Measurements from ENCODE around the gene KCNC3. TPM values are rescaled to one million over a fixed set of nuclear protein-coding genes. Genes with fewer than 3 reads are reported as not detected.

KCNC3 gene
- total RNA-seq, 1 experiment from 2014 or later = not detected

DNA sequence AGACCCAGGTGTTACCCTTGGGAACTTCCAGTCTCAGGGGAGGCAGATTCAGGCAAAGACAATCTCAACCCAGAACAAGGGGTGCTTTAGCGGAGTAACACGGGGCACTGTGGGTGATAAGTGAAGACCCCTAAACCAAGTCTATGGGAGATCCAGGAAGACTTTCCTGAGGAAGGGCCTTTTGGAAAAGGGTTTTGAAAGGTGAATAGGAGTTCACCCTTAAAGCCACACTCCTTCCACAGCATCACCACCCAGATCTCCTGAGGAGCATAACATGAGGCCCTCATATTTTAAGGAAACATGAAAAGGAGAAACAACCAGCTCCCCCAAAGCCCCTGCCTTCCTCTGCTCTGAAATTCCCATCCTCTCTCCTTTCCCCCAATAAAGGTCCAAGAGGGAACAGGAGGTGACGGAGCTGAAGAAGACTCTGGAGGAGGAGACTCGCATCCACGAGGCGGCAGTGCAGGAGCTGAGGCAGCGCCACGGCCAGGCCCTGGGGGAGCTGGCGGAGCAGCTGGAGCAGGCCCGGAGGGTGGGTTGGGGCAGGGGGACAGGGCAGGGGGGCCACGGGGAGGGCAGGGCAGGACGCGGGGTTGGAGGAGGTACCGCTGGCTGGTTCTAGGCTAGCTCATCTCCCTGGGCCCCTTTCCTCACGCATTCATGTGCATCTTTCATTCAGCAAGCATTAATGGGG lies 52.7 kb downstream of the KCNC3 start:
- no peak for DNase-seq (ENCODE audit: low spot score)

DNA sequence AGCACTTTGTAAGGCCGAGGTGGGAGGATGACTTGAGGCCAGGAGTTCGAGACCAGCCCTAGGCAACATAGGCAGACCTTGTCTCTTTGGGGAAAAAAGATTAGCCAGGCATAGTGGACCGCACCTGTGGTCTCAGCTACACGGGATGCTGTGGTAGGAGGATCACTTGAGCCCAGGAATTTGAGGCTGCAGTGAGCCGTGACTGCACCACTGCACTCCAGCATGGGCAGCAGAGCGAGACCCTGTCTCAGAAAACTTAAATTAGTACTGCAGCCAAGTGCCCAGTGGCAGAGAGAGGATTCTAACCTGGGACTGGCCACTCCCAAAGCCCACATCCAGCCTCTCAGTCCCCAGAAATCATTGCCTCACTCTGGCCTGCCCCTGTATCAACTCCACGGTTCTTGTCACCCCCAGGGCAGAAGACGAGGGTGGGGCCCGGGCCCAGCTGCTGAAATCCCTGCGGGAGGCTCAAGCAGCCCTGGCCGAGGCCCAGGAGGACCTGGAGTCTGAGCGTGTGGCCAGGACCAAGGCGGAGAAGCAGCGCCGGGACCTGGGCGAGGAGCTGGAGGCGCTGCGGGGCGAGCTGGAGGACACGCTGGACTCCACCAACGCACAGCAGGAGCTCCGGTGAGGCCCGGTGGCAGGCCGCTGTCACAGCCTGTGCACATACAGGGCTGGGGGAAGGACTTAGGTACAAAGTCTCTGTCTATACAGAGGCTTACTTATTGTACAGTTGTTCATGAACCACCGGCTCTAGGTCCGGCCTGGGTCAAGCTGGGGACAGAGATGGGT lies 53.4 kb downstream of the KCNC3 start:
- no peak for DNase-seq (ENCODE audit: low spot score)

- no peak for DNase-seq (ENCODE audit: low spot score)
These were observed 55.4 kb downstream of the KCNC3 start for GRCh38 chr19:50273821-50274220.

- no peak for DNase-seq (ENCODE audit: low spot score)
These were observed 56.8 kb downstream of the KCNC3 start for GRCh38 chr19:50272263-50272897.

- DNase-seq (ENCODE audit: low spot score) = no peak
These were observed 59.5 kb downstream of the KCNC3 start for GRCh38 chr19:50269653-50270052.

GRCh38 chr19:50268501-50268900 lies 60.7 kb downstream of the KCNC3 start:
- DNase-seq (ENCODE audit: low spot score) = no peak

DNA sequence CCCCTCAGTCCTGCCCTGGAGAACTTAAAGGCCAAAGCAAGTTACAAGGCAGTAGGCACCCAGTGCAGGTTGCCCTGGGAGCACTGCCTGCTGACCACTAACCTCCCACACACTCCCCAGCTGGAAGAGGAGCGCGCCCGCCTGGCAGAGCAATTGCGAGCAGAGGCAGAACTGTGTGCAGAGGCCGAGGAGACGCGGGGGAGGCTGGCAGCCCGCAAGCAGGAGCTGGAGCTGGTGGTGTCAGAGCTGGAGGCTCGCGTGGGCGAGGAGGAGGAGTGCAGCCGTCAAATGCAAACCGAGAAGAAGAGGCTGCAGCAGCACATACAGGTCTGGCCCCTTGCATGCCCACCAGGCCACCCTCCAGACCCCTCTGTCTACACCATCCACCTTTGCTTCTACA lies 61.1 kb downstream of the KCNC3 start:
- DNase-seq (ENCODE audit: low spot score) = no peak

DNA sequence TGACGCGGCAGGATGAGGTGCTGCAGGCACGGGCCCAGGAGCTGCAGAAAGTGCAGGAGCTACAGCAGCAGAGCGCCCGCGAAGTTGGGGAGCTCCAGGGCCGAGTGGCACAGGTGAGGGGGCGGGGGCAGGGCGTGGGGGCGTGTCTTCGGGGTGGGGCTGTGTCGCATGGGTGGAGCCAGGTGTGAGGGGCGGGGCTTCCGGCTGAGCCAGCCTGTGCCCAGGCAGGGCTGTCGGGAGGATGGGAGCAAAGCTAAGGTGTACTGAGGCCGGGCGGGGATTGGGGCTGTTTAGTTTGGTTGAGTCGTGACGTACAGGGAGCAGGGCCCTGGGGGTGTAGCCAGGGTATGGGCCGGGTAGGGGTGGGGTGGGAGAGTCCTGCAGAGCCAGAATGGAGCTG lies 62.3 kb downstream of the KCNC3 start:
- DNase-seq (ENCODE audit: low spot score) = no peak

DNA sequence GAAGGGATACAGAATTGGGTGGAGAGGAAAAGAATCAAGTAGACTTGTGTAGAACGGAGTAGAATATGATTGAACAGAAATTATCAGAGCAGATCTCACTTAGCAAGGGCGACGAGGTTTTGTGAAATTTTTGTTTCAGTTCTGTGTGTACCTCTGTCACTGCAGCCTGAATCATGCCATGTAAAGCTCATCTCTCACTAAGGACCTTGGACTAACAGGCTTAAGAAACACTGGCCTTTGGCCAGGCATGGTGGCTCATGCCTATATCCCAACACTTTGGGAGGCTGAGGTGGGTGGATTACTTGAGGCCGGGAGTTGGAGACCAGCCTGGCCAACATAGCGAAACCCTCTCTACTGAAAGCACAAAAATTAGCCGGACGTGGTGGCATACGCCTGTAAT lies 63.1 kb downstream of the KCNC3 start:
- DNase-seq (ENCODE audit: low spot score) = no peak

GRCh38 chr19:50264483-50265186 lies 64.5 kb downstream of the KCNC3 start:
- DNase-seq (ENCODE audit: low spot score) = peak; percentile 18

DNA sequence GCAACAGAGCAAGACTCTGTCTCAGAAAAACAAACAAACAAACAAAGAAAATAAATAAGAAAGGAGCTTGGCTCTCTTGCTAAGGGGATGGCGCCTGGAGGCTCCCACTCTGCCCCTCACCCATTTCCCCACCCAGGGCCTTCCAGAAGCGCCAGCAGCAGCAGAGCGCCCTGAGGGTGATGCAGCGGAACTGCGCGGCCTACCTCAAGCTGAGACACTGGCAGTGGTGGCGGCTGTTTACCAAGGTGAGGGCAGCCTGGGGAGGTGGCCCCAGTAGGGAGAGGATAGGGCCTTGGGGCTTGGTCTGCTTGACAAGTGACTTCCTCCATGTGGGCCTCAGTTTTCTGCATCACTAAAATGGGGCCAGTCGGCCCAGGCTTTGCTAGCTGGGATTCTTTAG lies 66.0 kb downstream of the KCNC3 start:
- DNase-seq (ENCODE audit: low spot score) = no peak

Other genes starting within 250 kb of the KCNC3 start
- gene IZUMO2, start 166.1 kb downstream of the KCNC3 start, total RNA-seq (2014; rRNA removed; shearing (Covaris generic)) = not detected in 2 replicates
- gene MYH14, start 125.8 kb downstream of the KCNC3 start, total RNA-seq (2014; rRNA removed; shearing (Covaris generic)) = 2.4 and 2.8 TPM in 2 replicates
- gene NAPSA, start 36.3 kb upstream of the KCNC3 start, total RNA-seq (2014; rRNA removed; shearing (Covaris generic)) = 0.07 and 0.16 TPM in 2 replicates
- 96.8 and 97.3 TPM in 2 replicates for gene NR1H2, start 47.1 kb upstream of the KCNC3 start, total RNA-seq (2014; rRNA removed; shearing (Covaris generic))
- 57.5 and 79.9 TPM in 2 replicates for gene POLD1, start 55.0 kb upstream of the KCNC3 start, total RNA-seq (2014; rRNA removed; shearing (Covaris generic))
- gene SPIB, start 89.6 kb upstream of the KCNC3 start, total RNA-seq (2014; rRNA removed; shearing (Covaris generic)) = 0.07 and 0.14 TPM in 2 replicates
- not detected in 2 replicates for gene MYBPC2, start 103.5 kb upstream of the KCNC3 start, total RNA-seq (2014; rRNA removed; shearing (Covaris generic))
- 61.5 and 64.7 TPM in 2 replicates for gene EMC10, start 147.1 kb upstream of the KCNC3 start, total RNA-seq (2014; rRNA removed; shearing (Covaris generic))
- gene GARIN5A, start 147.5 kb upstream of the KCNC3 start, total RNA-seq (2014; rRNA removed; shearing (Covaris generic)) = 1.6 TPM in 1 of 2 replicates, not detected in the other
- 38.4 and 44.4 TPM in 2 replicates for gene JOSD2, start 181.8 kb upstream of the KCNC3 start, total RNA-seq (2014; rRNA removed; shearing (Covaris generic))
- 0.36 TPM in 1 of 2 replicates, not detected in the other for gene ASPDH, start 184.5 kb upstream of the KCNC3 start, total RNA-seq (2014; rRNA removed; shearing (Covaris generic))
- 12.3 and 13.5 TPM in 2 replicates for gene LRRC4B, start 239.1 kb upstream of the KCNC3 start, total RNA-seq (2014; rRNA removed; shearing (Covaris generic))

Measured in A172 (cell line).